COLO829 (cell line): ENCODE data around the gene SYT11.
A peak's percentile ranks its signal among the peaks of the same experiment; 100 is the strongest.
"Not testable (repeated sequence)": the region's sequence is repeated elsewhere in the genome, so short reads cannot be mapped to it uniquely, and the experiment has no call there.

ENCODE experiments used
- DNase-seq: peaks from one replicate; pipeline ENCODE4 v3.0.0; 2012; ENCODE audit warnings: low spot score

SYT11 gene

DNA sequence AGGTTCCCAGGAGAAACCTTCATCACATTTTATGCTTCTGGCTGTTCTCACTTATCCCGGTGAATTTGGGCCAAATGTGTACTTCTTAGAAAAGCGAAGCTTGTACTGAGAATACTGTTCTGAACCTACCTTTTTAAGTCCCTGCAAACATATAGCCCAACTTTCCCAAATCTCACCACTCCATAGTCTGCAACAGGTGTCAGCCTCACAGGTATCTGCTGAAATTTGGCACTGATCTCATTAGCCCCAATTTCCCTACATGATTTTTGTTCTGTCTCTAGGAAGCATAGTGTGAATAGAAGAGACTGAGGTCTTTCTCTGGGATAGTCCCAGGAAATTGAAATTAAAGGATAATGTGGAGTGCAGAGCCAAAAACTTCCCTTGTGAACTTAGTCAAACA lies 40.3 kb downstream of the SYT11 start:
- no peak for DNase-seq

DNA sequence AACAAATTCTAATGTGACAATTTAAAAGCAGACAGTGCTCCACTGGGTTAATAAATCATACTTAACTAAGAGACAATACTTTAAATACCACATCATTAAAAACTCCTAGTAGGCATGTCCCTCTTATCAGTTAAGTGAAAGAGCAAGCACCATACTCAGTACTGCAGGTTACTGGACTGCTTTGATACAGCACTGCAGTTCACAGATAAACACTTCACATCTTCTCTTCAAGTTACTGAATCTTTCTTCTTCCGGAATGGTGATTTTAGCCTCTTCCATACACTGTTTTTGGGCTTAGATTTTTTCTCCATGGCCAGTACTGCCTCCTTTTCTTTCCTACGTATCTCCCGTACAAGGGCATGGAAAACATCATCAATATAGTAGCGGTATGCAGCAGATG lies 40.8 kb downstream of the SYT11 start:
- DNase-seq = no peak

DNA sequence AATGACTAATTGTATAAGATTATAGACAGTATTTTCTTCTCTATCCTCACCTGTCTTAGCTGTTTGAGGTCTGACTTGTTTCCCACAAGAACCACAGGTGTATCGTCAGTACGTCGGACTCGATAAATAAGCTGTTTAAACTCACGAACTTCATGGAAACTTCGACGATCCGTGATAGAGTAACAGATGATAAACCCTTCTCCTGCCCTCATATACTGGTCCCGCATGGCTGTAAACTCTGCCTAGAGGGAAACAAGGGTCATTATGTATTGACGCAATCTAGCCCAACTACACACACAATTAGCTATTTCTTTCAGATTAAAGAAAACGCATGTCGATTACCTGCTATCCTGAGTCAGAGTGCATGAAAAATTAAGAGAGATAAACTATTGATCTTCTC lies 44.9 kb downstream of the SYT11 start:
- no peak for DNase-seq

DNA sequence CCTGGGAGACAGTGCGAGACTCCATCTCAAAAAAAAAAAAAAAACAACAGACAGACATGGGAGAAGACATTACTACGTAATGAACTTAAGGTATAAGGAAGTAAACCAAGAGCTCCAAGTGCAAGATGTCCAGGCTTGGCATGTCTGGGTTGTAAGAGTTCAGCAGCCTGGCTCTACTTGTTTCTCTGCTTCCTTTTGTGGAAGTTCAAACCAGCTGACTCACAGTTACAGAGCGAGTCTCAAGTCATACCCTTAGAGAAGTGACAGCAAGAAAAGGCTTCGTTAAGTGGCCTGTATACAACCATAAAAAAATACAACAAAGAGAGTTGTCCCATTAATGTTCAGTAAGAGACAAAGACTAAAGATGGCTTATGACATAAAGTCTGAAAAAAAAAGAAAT lies 50.5 kb downstream of the SYT11 start:
- DNase-seq = no peak

DNA sequence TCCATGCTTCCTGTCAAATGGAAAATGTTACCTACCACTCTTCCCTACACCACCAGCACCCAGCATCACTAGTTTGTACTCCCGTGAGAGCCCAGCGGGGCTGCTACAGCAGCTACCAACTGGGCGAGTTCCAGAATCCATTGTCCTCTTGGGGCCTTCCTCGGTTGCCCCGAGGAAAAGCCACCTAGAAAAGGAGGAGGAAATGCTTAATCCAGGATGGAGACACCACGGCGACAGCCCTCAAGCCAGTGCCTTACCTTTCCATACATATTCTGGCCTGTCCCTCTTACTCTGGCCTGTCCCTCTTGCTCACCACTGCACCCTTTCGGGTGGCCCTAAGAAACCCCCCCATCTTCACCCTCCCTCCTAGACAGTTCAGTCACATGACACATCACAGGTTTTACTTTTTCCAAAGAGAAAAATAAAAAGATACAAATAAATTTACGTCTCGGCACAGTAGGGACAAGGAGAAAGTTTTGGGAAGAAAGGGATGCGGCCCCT lies 51.3 kb downstream of the SYT11 start:
- no peak for DNase-seq

DNA sequence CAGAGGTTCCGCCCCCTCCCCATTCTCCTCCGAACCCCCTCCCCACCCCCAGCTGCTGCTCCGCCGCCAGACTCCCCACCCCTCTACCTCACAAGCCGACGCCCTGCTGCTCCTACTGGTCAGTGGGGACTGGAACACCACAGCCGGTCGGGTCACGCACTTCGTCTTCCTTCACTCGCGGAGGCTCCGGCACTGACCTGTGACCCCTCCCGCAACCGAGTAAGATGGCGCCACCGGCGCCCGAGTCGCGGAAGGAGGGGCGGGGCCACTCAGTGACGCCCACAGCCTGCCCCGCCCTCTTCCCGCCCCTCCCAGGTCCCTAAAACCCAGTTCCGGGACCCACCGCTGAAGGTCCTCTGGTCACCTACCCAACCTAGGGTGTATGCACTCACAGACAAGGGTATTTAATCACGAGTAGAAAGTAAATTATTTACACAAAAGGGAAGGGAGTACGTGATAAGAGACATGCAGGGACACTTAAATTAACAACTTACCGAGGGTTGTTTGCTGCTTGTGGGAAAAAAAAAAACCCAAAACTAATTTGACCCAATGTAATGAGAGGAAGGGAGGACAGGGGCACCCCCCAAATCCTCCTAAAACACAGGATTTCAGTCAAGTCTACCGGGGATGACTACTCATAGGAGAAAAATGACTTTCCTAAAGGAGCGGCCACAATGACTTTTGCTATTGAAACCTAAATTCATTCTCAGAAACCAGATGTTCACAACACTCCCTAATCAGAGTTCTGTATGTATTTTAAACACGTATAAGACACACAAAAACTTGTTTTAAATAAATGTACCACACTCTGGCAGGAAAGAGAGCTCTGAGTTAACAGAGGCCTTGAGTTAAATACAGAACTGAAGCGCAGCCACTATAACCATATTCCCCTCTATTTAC lies 52.0 kb downstream of the SYT11 start, which contains the start of gene RIT1:
RIT1 (minus strand) TSS at position 194 of the 900 bp plus-strand sequence. CDS start 588 bp downstream, outside the sequence.
- peak; percentile 76 for DNase-seq

DNA sequence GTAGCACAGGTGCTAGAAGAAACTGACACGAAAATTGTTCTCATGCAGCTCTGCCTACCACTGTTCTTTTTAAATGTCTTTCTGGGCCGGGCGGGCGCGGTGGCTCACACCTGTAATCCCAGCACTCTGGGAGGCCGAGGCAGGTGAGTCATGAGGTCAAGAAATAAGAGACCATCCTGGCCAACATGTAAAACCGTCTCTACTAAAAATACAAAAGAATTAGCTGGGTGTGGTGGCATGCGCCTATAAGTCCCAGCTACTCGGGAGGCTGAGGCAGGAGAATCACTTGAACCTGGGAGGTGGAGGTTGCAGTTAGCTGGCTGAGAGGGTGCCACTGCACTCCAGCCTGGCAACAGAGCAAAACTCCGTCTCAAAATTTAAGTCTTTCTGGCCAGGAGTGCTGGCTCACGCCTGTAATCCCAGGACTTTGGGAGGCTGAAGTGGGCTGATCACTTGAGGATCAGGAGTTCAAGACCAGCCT lies 52.7 kb downstream of the SYT11 start:
- DNase-seq = no peak

DNA sequence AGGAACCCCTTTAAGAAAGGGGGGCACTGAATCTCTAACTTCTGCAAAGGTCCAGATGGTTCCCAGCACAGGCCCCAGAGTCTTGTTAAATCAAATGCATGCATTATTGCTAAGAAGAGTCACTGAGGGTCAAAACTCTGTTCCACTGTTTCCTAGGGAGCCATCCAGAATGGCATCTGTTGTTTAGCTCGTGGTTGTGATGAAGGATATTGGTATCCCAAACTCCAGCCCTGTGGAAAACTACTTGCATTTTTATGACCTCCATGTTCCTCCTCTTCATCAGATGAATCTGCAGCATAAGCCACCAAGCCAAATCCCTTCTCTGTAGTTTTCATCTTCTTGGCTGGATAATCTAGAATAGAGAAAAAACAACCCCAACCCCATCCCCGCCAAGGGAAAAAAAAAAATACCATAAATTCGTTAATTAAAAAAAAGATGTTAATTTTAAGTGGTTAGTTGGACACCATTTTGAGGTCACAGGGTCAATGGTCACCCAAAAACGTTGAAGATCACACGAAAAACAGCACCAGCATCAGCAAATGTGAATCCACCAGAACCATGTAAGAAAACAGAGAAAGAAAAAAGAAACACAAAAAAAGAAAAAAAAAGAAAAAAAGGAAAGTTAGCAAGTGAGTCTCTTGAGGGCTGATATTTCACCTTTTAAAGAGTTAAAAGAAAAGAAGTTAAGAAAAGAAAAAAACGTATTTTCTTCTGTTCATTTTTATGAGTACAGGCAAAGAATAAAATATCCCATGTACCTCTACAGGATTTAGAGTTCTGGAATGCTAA lies 54.8 kb downstream of the SYT11 start:
- no peak for DNase-seq

DNA sequence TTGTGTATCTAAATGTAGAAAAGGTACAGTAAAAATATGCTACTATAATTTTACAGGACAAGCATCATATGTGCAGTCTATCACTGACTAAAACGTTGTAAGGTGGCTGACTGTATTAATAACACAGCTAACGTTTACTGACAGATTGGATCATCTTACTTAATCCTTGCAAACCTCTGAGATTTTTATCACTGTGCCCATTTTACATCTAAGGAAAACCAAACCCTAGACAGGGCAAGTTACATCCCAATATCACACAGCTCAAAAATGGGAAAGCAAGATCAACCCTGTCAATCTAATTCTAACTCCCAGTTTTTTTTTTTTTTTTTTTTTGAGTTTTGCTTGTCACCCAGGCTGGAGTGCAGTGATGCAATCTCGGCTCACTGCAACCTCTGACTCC lies 59.3 kb downstream of the SYT11 start:
- DNase-seq = no peak

DNA sequence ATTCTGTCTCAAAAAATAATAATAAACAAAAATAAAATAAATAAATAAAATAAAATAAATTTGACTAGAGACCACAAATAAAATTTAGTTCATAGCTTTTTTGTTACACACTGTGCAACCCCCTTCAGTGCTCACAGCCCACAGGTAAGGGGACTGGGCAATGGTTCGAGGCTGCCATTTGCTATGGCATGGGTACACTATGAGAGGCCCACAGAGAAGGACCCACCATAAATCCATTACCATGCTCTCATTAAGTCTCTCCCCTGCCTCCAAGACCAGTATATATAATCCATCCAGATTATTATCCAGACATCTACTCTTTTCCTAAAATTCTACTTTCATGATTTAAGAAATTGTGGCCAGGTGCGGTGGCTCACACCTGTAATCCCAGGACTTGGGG lies 60.4 kb downstream of the SYT11 start:
- DNase-seq = no peak

DNA sequence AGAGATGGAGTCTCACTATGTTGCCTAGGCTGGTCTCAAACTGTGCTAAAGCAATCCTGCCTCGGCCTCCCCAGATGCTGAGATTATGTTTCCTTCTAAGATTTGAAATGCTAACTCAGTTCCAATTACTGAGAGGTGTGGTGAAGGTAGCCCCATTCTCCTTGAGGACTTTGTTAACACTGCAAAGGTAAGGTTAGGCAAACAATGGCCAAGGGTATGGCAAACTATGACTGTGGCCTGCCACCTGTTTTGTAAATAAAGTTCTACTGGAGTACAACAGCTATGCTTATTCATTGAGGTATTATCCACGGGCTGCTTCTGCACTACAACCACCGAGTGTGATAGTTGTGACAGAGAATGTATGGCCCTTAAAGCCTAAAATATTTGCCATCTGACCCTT lies 61.4 kb downstream of the SYT11 start:
- no peak for DNase-seq

DNA sequence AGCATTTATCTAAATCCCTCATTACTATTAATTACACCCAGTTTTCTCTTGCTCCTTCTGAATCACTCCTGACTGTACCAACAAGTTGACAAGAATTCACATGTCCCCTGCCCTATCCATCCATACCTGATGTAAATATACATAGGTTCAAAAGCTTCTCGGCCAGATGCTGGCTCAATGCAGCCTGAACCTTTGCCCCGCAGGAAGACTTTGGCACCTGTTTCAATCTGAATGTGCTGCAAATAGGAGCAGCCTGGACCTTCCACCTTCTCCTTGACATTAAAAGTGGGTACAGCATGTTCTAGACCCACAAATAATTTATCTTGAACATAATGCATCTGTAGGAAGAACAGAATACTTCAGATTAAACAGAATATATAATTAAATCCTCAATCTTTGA lies 66.1 kb downstream of the SYT11 start:
- no peak for DNase-seq

DNA sequence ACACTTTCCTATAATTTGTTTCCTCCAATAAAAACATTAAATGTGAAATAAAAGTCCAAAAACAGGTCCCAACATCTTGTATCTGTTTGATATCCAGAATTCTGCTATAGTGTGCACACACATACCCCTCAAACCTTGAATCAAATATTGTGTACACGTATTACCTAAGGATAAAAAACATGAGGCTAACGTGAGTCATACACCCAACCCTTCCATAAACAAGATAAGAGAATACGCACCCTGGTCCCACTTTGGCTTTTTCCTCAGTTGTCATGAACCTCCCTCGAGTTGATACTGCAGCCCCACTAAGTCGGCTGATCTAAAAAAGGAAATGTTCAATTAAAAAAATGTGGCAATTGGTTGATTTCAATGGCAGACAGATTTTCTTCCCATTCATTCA lies 69.7 kb downstream of the SYT11 start:
- no peak for DNase-seq

DNA sequence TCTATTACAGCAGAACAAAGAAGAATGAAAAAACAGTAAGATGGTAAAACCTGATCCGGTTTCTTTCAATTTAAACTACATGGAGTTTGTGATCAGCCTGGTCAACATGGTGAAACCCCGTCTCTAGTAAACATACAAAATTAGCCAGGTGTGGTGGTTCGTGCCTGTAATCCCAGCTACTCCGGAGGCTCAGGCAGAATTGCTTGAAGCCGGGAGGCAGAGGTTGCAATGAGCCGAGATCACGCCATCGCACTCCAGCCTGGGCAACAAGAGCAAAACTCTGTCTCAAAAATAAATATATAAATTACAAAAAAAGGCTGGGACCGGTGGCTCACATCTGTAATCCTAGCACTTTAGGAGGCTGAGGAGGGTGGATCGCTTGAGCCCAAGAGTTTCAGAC lies 71.4 kb downstream of the SYT11 start:
- DNase-seq = not testable (repeated sequence)

DNA sequence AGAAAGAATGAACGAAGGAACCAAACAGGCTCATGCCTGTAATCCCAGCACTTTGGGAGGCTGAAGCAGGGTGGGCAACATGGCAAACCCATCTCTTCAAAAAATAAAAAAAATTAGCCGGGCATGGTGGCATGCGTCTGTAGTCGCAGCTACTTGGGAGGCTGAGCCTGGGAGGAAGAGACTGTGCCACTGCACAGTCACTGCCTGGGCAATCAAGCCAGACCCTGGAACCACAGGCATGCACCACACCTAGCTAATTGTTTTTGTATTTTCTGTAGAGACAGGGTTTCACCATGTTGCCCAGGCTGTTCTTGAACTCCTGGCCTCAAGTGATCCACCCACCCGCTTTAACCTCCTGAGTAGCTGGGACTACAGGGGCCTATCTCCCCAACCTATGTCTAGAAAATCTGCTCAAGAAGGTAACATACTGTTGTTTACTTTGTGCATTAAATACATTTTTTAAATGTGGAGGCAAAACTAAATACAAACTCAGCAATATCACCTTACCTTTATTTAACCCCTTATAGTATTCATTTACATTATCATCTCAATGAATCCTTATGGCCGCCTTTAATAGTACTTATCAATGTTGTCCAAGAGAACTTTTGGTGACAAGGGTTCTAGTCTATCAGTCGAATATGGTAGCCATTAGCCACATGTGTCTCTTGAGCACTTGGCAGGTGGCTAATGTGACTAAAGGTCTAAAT lies 72.1 kb downstream of the SYT11 start:
- DNase-seq = no peak

DNA sequence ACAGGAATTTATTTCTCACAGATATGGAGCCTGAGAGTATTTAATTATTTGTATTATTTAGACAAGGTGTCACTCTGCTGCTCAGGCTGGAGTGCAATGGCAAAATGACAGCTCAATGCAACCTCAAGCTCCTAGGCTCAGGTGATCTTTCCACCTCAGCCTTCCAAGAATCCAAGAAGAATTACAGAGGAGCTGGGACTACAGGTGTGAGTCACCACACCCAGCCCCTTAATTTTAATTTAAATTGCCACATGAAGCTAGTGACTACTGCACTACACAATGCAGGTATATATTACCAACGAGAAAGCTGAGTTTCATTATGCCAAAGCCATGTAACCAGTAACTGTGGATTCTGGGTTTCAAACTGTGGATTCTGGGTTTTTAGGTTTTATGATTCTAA lies 72.7 kb downstream of the SYT11 start:
- DNase-seq = no peak

DNA sequence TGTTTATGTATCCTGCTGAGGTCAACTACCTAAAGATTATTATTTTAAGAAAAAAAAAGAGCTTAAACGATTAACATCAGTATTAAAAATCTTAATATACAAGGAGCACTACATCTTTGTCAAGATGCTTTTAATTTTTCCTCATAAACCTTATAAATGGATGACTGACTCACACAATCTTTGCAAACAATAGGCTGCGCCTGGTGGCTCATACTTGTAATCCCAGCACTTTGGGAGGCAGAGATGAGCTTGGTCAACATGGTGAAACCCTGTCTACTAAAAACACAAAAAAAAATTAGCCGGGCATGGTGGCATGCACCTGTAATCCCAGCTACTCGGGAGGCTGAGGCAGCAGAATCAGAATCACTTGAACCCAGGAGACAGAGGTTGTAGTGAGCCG lies 73.1 kb downstream of the SYT11 start:
- no peak for DNase-seq

DNA sequence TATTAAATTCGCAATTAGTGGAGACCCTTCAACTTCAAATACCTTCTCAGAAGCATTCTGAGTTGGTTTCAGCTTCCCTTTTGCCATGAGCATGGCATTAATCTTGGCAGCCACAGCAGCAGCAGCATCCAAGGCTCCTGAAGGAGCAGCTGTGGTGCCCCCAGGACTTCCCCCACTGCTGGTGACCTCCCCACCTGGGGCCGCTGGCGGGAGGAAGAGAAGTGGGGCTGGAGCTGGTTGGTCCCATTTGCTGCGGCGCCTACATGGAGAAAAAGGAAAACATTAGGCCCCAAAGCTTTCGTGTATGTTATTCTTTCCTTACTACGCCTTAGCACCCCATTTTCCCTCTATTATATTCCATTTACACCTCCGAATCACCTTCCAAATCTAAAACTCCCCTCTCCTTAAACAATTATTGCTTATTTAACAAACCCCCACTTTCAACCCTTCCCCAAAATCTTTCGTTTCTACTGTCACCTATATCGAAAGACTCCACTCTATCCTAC lies 74.3 kb downstream of the SYT11 start:
- DNase-seq = no peak

DNA sequence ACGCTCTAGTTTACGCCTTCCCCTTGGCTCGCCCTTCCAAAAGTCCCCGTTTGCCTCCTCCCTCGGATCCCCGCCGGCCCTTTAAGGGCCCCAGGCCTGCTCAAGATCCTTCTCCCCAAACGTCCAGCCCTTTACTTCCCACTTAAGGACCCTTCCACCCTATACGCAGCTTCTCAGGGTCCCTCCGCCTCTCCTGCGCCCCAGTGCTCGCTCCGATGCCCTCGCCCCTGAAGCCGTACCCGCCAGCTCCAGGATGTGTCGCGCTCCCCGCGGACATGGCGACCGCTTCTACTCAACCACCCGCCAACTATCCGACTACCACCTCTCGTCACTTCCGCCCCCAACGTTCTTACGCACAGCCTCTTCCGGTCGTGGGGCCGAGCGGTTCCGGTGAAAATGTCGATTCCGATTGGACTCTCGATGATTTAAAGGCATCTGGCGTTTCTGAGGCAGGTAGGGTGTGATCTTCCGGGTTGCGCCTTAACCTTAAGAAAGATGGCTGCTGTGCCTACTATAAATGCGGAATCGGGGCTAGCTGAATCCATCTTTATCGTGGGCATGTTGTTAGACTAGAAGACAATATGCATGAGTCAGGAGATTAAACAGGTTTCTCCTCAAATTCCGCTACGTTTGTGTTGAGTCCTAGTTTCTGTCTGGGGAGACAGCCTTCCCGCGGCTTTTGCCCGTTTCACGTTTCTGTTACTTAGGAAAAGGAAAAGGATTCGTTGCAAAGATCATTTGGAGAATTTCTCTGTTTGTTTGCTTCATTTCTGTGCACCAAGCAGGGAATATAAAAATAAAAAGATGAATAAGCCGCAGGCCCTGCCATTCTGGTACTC lies 74.9 kb downstream of the SYT11 start, which contains the start of gene KHDC4:
KHDC4 (minus strand) TSS at position 317 of the 839 bp plus-strand sequence; CDS start at position 277, 40 bp downstream.
- DNase-seq = peak; percentile 98
